Transverse colon (tissue), 3 donors: ENCODE data around the gene MAGEC1.

ENCODE experiments used
- POLR2A ChIP-seq: fragments of 450-650 bp; IDR thresholded peaks from one replicate; pipeline ENCODE4 v1.6.1; 2016; ENCODE audit warnings: antibody characterized with exemption, mild to moderate bottlenecking, moderate library complexity
- TF ChIP-seq, protein P1 (sequence below), 5 experiments: fragments of 200-600 bp in 3 of 5; fragments of 450-650 bp in 2 of 5; sonication (generic) in 3 of 5; IDR thresholded peaks; 1 replicate in 2 of 5; 2 replicates in 3 of 5; pipeline ENCODE4 v1.5.1; 2016 to 2017; ENCODE audit warnings: antibody characterized with exemption in 5 of 5, inconsistent platforms in 3 of 5, mild to moderate bottlenecking in 2 of 5, moderate library complexity in 1 of 5

- TF ChIP-seq POLR2A, result no peak
- TF ChIP-seq, protein P1, sequence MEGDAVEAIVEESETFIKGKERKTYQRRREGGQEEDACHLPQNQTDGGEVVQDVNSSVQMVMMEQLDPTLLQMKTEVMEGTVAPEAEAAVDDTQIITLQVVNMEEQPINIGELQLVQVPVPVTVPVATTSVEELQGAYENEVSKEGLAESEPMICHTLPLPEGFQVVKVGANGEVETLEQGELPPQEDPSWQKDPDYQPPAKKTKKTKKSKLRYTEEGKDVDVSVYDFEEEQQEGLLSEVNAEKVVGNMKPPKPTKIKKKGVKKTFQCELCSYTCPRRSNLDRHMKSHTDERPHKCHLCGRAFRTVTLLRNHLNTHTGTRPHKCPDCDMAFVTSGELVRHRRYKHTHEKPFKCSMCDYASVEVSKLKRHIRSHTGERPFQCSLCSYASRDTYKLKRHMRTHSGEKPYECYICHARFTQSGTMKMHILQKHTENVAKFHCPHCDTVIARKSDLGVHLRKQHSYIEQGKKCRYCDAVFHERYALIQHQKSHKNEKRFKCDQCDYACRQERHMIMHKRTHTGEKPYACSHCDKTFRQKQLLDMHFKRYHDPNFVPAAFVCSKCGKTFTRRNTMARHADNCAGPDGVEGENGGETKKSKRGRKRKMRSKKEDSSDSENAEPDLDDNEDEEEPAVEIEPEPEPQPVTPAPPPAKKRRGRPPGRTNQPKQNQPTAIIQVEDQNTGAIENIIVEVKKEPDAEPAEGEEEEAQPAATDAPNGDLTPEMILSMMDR (IDR thresholded peaks at IDR 0.05), result no peak
Observed at GRCh38 chrX:141947350-141947749, 43.7 kb downstream of the MAGEC1 start.
